ENCODE results near the gene KIF4A. TPM values are rescaled to one million over a fixed set of nuclear protein-coding genes. Genes with fewer than 3 reads are reported as not detected.
A peak's percentile ranks its signal among the peaks of the same experiment; 100 is the strongest.
"Not testable (repeated sequence)": the region's sequence is repeated elsewhere in the genome, so short reads cannot be mapped to it uniquely, and the experiment has no call there.

Gene KIF4A
- total and polyA plus RNA-seq, 8 donors, result 1.6 to 30.4 (median 13.2) TPM

GRCh38 chrX:70353514-70353913 is 63.6 kb downstream of the KIF4A start:
- no peaks in the 10 kb centered on the region for H3K27me3 ChIP-seq
- no peak overlapping the region for H3K27ac ChIP-seq
- intact Hi-C loops (cut with DNase I), result no loop called here
- TF ChIP-seq CTCF (IDR thresholded peaks at IDR 0.05), result no peak
- ATAC-seq (no peak), DNase-seq (no peak)
- no peak overlapping the region for H3K4me3 ChIP-seq
- H3K36me3 ChIP-seq, result no peaks in the 10 kb centered on the region
- H3K4me1 ChIP-seq, result no peaks in the 10 kb centered on the region
- no peaks in the 10 kb centered on the region for H3K9me3 ChIP-seq

- Histone ChIP-seq H3K9me3 (no peaks in the 10 kb centered on the region), H3K27ac (no peak overlapping the region), H3K36me3 (no peaks in the 10 kb centered on the region), H3K4me1 (no peaks in the 10 kb centered on the region), H3K27me3 (no peaks in the 10 kb centered on the region), H3K4me3 (no peak overlapping the region)
- ATAC-seq, result no peak
- intact Hi-C loops (cut with DNase I), result no loop called here
- DNase-seq, result peak in 2 of 4 donors; percentile 3 to 33
- no peak for TF ChIP-seq CTCF (IDR thresholded peaks at IDR 0.05)
Observed at GRCh38 chrX:70354716-70355115, 64.8 kb downstream of the KIF4A start.

GRCh38 chrX:70359458-70359857 is 69.6 kb downstream of the KIF4A start:
- intact Hi-C loops (cut with DNase I), result no loop called here
- no peaks in the 10 kb centered on the region for H3K36me3 ChIP-seq
- no peaks in the 10 kb centered on the region for H3K9me3 ChIP-seq
- no peaks in the 10 kb centered on the region for H3K27me3 ChIP-seq
- H3K27ac ChIP-seq, result no peak overlapping the region
- DNase-seq, result no peak
- no peak overlapping the region for H3K4me3 ChIP-seq
- ATAC-seq, result no peak
- H3K4me1 ChIP-seq, result no peaks in the 10 kb centered on the region
- TF ChIP-seq CTCF (IDR thresholded peaks at IDR 0.05), result no peak

- ATAC-seq (no peak), DNase-seq (no peak)
- H3K9me3 ChIP-seq, result no peaks in the 10 kb centered on the region
- H3K27ac ChIP-seq, result no peak overlapping the region
- TF ChIP-seq CTCF (IDR thresholded peaks at IDR 0.05), result no peak
- no peaks in the 10 kb centered on the region for H3K4me1 ChIP-seq
- no peak overlapping the region for H3K4me3 ChIP-seq
- no peaks in the 10 kb centered on the region for H3K27me3 ChIP-seq
- H3K36me3 ChIP-seq, result no peaks in the 10 kb centered on the region
- intact Hi-C loops (cut with DNase I), result no loop called here
Observed at GRCh38 chrX:70360366-70360765, 70.5 kb downstream of the KIF4A start.

- DNase-seq; intact Hi-C loops (cut with DNase I); H3K36me3 ChIP-seq; H3K27ac ChIP-seq; H3K27me3 ChIP-seq; H3K9me3 ChIP-seq; ATAC-seq; H3K4me1 ChIP-seq; H3K4me3 ChIP-seq: not testable (repeated sequence)
Observed at GRCh38 chrX:70368731-70369130, 78.8 kb downstream of the KIF4A start.

GRCh38 chrX:70386235-70386634 is 96.3 kb downstream of the KIF4A start:
- H3K27ac ChIP-seq, result no peak overlapping the region
- ATAC-seq (no peak), DNase-seq (no peak)
- no peaks in the 10 kb centered on the region for H3K36me3 ChIP-seq
- no peak overlapping the region for H3K4me3 ChIP-seq
- no peaks in the 10 kb centered on the region for H3K4me1 ChIP-seq
- H3K27me3 ChIP-seq, result no peaks in the 10 kb centered on the region
- TF ChIP-seq CTCF (IDR thresholded peaks at IDR 0.05), result no peak
- intact Hi-C loops (cut with DNase I), result no loop called here
- H3K9me3 ChIP-seq, result no peaks in the 10 kb centered on the region

Measured in left lung (tissue), 10 donors.